Measurements from ENCODE around the gene TMEM202. TPM values are rescaled to one million over a fixed set of nuclear protein-coding genes. Genes with fewer than 3 reads are reported as not detected.

The TMEM202 gene
- total RNA-seq = not detected

GRCh38 chr15:72397796-72398588 is at the start of gene TMEM202:
Gene TMEM202, plus strand, starts transcription at chr15:72398305. Its CDS starts 22 bp downstream, at chr15:72398327.
- no peaks in the 10 kb centered on the region for H3K9me3 ChIP-seq (ENCODE audit: control insufficient read depth in 3 of 3, low read length in 3 of 3)
- H3K4me3 ChIP-seq (ENCODE audit: low read length in 3 of 3) = no peak within 1 kb of the TSS
- no peak within 1 kb of the TSS for H3K9ac ChIP-seq (ENCODE audit: low read depth in 1 of 3, low read length in 3 of 3)
- no peak within 1 kb of the TSS for H3K27ac ChIP-seq (ENCODE audit: low read depth, low read length)
- H3K27me3 ChIP-seq (ENCODE audit: control insufficient read depth in 3 of 3, insufficient read depth in 3 of 3, low read length in 3 of 3) = peaks cover 2 to 7% (median 4%) of the 10 kb centered on the region in 3 donors
- no peaks in the 10 kb centered on the region for H3K4me1 ChIP-seq (ENCODE audit: control insufficient read depth in 3 of 3, insufficient read depth in 3 of 3, low read length in 3 of 3)
- no peaks in the 10 kb centered on the region for H3K36me3 ChIP-seq (ENCODE audit: control insufficient read depth in 3 of 3, insufficient read depth in 3 of 3, low read length in 3 of 3)

- peaks cover 7 to 8% (median 7%) of the 10 kb centered on the region in 3 donors for H3K4me1 ChIP-seq (ENCODE audit: control insufficient read depth in 3 of 3, insufficient read depth in 3 of 3, low read length in 3 of 3)
- H3K9ac ChIP-seq (ENCODE audit: low read depth in 1 of 3, low read length in 3 of 3) = no peak overlapping the region
- no peaks in the 10 kb centered on the region for H3K27me3 ChIP-seq (ENCODE audit: control insufficient read depth in 3 of 3, insufficient read depth in 3 of 3, low read length in 3 of 3)
- H3K27ac ChIP-seq (ENCODE audit: low read depth, low read length) = no peak overlapping the region
- H3K36me3 ChIP-seq (ENCODE audit: control insufficient read depth in 3 of 3, insufficient read depth in 3 of 3, low read length in 3 of 3) = peaks cover 53 to 80% (median 74%) of the 10 kb centered on the region in 3 donors
- H3K4me3 ChIP-seq (ENCODE audit: low read length in 3 of 3) = no peak overlapping the region
- H3K9me3 ChIP-seq (ENCODE audit: control insufficient read depth in 3 of 3, low read length in 3 of 3) = no peaks in the 10 kb centered on the region
Measured at GRCh38 chr15:72353266-72353665, 44.8 kb upstream of the TMEM202 start.

- no peak overlapping the region for H3K9ac ChIP-seq (ENCODE audit: low read depth in 1 of 3, low read length in 3 of 3)
- no peak overlapping the region for H3K27ac ChIP-seq (ENCODE audit: low read depth, low read length)
- no peaks in the 10 kb centered on the region for H3K9me3 ChIP-seq (ENCODE audit: control insufficient read depth in 3 of 3, low read length in 3 of 3)
- no peak overlapping the region for H3K4me3 ChIP-seq (ENCODE audit: low read length in 3 of 3)
- peaks cover 18 to 19% (median 19%) of the 10 kb centered on the region in 3 donors for H3K4me1 ChIP-seq (ENCODE audit: control insufficient read depth in 3 of 3, insufficient read depth in 3 of 3, low read length in 3 of 3)
- H3K27me3 ChIP-seq (ENCODE audit: control insufficient read depth in 3 of 3, insufficient read depth in 3 of 3, low read length in 3 of 3) = no peaks in the 10 kb centered on the region
- H3K36me3 ChIP-seq (ENCODE audit: control insufficient read depth in 3 of 3, insufficient read depth in 3 of 3, low read length in 3 of 3) = peaks cover 43 to 67% (median 63%) of the 10 kb centered on the region in 3 donors
Measured at GRCh38 chr15:72354496-72354895, 43.6 kb upstream of the TMEM202 start.

GRCh38 chr15:72358121-72358520 is 40.0 kb upstream of the TMEM202 start:
- Histone ChIP-seq H3K27ac (ENCODE audit: low read depth, low read length) (peak overlapping the region; percentile 74), H3K27me3 (ENCODE audit: control insufficient read depth in 3 of 3, insufficient read depth in 3 of 3, low read length in 3 of 3) (no peaks in the 10 kb centered on the region), H3K4me3 (ENCODE audit: low read length in 3 of 3) (peak overlapping the region in 1 of 3 donors; percentile 3), H3K4me1 (ENCODE audit: control insufficient read depth in 3 of 3, insufficient read depth in 3 of 3, low read length in 3 of 3) (peaks cover 18 to 19% (median 19%) of the 10 kb centered on the region in 3 donors), H3K9ac (ENCODE audit: low read depth in 1 of 3, low read length in 3 of 3) (no peak overlapping the region), H3K36me3 (ENCODE audit: control insufficient read depth in 3 of 3, insufficient read depth in 3 of 3, low read length in 3 of 3) (peaks cover 22 to 36% (median 35%) of the 10 kb centered on the region in 3 donors), H3K9me3 (ENCODE audit: control insufficient read depth in 3 of 3, low read length in 3 of 3) (no peaks in the 10 kb centered on the region)

GRCh38 chr15:72358650-72359171 is 39.4 kb upstream of the TMEM202 start:
- Histone ChIP-seq H3K27me3 (ENCODE audit: control insufficient read depth in 3 of 3, insufficient read depth in 3 of 3, low read length in 3 of 3) (no peaks in the 10 kb centered on the region), H3K27ac (ENCODE audit: low read depth, low read length) (peak overlapping the region; percentile 74), H3K9ac (ENCODE audit: low read depth in 1 of 3, low read length in 3 of 3) (peak overlapping the region in 2 of 3 donors; percentile 46 to 55), H3K9me3 (ENCODE audit: control insufficient read depth in 3 of 3, low read length in 3 of 3) (no peaks in the 10 kb centered on the region), H3K4me1 (ENCODE audit: control insufficient read depth in 3 of 3, insufficient read depth in 3 of 3, low read length in 3 of 3) (peaks cover 18 to 19% (median 19%) of the 10 kb centered on the region in 3 donors), H3K4me3 (ENCODE audit: low read length in 3 of 3) (peak overlapping the region in 2 of 3 donors; percentile 3 to 8), H3K36me3 (ENCODE audit: control insufficient read depth in 3 of 3, insufficient read depth in 3 of 3, low read length in 3 of 3) (peaks cover 19 to 34% (median 29%) of the 10 kb centered on the region in 3 donors)

- H3K9ac ChIP-seq (ENCODE audit: low read depth in 1 of 3, low read length in 3 of 3) = no peak overlapping the region
- peaks cover 18 to 19% (median 19%) of the 10 kb centered on the region in 3 donors for H3K4me1 ChIP-seq (ENCODE audit: control insufficient read depth in 3 of 3, insufficient read depth in 3 of 3, low read length in 3 of 3)
- peaks cover 6 to 11% (median 7%) of the 10 kb centered on the region in 3 donors for H3K36me3 ChIP-seq (ENCODE audit: control insufficient read depth in 3 of 3, insufficient read depth in 3 of 3, low read length in 3 of 3)
- no peak overlapping the region for H3K4me3 ChIP-seq (ENCODE audit: low read length in 3 of 3)
- H3K27me3 ChIP-seq (ENCODE audit: control insufficient read depth in 3 of 3, insufficient read depth in 3 of 3, low read length in 3 of 3) = no peaks in the 10 kb centered on the region
- no peaks in the 10 kb centered on the region for H3K9me3 ChIP-seq (ENCODE audit: control insufficient read depth in 3 of 3, low read length in 3 of 3)
- H3K27ac ChIP-seq (ENCODE audit: low read depth, low read length) = no peak overlapping the region
Measured at GRCh38 chr15:72361176-72361575, 36.9 kb upstream of the TMEM202 start.

GRCh38 chr15:72365844-72366243 is 32.3 kb upstream of the TMEM202 start:
- no peaks in the 10 kb centered on the region for H3K9me3 ChIP-seq (ENCODE audit: control insufficient read depth in 3 of 3, low read length in 3 of 3)
- H3K27me3 ChIP-seq (ENCODE audit: control insufficient read depth in 3 of 3, insufficient read depth in 3 of 3, low read length in 3 of 3) = no peaks in the 10 kb centered on the region
- no peak overlapping the region for H3K9ac ChIP-seq (ENCODE audit: low read depth in 1 of 3, low read length in 3 of 3)
- peaks cover 0 to 10% (median 0%) of the 10 kb centered on the region in 3 donors for H3K4me1 ChIP-seq (ENCODE audit: control insufficient read depth in 3 of 3, insufficient read depth in 3 of 3, low read length in 3 of 3)
- H3K36me3 ChIP-seq (ENCODE audit: control insufficient read depth in 3 of 3, insufficient read depth in 3 of 3, low read length in 3 of 3) = peaks cover 0 to 15% (median 6%) of the 10 kb centered on the region in 3 donors
- H3K4me3 ChIP-seq (ENCODE audit: low read length in 3 of 3) = no peak overlapping the region
- no peak overlapping the region for H3K27ac ChIP-seq (ENCODE audit: low read depth, low read length)

GRCh38 chr15:72368325-72368724 is 29.8 kb upstream of the TMEM202 start:
- no peaks in the 10 kb centered on the region for H3K27me3 ChIP-seq (ENCODE audit: control insufficient read depth in 3 of 3, insufficient read depth in 3 of 3, low read length in 3 of 3)
- H3K4me3 ChIP-seq (ENCODE audit: low read length in 3 of 3) = no peak overlapping the region
- H3K9me3 ChIP-seq (ENCODE audit: control insufficient read depth in 3 of 3, low read length in 3 of 3) = no peaks in the 10 kb centered on the region
- H3K27ac ChIP-seq (ENCODE audit: low read depth, low read length) = no peak overlapping the region
- H3K36me3 ChIP-seq (ENCODE audit: control insufficient read depth in 3 of 3, insufficient read depth in 3 of 3, low read length in 3 of 3) = peaks cover 0 to 16% (median 9%) of the 10 kb centered on the region in 3 donors
- no peak overlapping the region for H3K9ac ChIP-seq (ENCODE audit: low read depth in 1 of 3, low read length in 3 of 3)
- peaks cover 0 to 24% (median 0%) of the 10 kb centered on the region in 3 donors for H3K4me1 ChIP-seq (ENCODE audit: control insufficient read depth in 3 of 3, insufficient read depth in 3 of 3, low read length in 3 of 3)

- no peak overlapping the region for H3K9ac ChIP-seq (ENCODE audit: low read depth in 1 of 3, low read length in 3 of 3)
- no peak overlapping the region for H3K27ac ChIP-seq (ENCODE audit: low read depth, low read length)
- no peak overlapping the region for H3K4me3 ChIP-seq (ENCODE audit: low read length in 3 of 3)
- H3K4me1 ChIP-seq (ENCODE audit: control insufficient read depth in 3 of 3, insufficient read depth in 3 of 3, low read length in 3 of 3) = peaks cover 0 to 25% (median 0%) of the 10 kb centered on the region in 3 donors
- no peaks in the 10 kb centered on the region for H3K9me3 ChIP-seq (ENCODE audit: control insufficient read depth in 3 of 3, low read length in 3 of 3)
- H3K36me3 ChIP-seq (ENCODE audit: control insufficient read depth in 3 of 3, insufficient read depth in 3 of 3, low read length in 3 of 3) = peaks cover 0 to 15% (median 9%) of the 10 kb centered on the region in 3 donors
- no peaks in the 10 kb centered on the region for H3K27me3 ChIP-seq (ENCODE audit: control insufficient read depth in 3 of 3, insufficient read depth in 3 of 3, low read length in 3 of 3)
Measured at GRCh38 chr15:72368899-72369298, 29.2 kb upstream of the TMEM202 start.

- Histone ChIP-seq H3K9me3 (ENCODE audit: control insufficient read depth in 3 of 3, low read length in 3 of 3) (no peaks in the 10 kb centered on the region), H3K9ac (ENCODE audit: low read depth in 1 of 3, low read length in 3 of 3) (no peak overlapping the region), H3K36me3 (ENCODE audit: control insufficient read depth in 3 of 3, insufficient read depth in 3 of 3, low read length in 3 of 3) (peaks cover 0 to 15% (median 9%) of the 10 kb centered on the region in 3 donors), H3K4me1 (ENCODE audit: control insufficient read depth in 3 of 3, insufficient read depth in 3 of 3, low read length in 3 of 3) (peaks cover 3 to 35% (median 5%) of the 10 kb centered on the region in 3 donors), H3K27me3 (ENCODE audit: control insufficient read depth in 3 of 3, insufficient read depth in 3 of 3, low read length in 3 of 3) (no peaks in the 10 kb centered on the region), H3K4me3 (ENCODE audit: low read length in 3 of 3) (no peak overlapping the region), H3K27ac (ENCODE audit: low read depth, low read length) (no peak overlapping the region)
Measured at GRCh38 chr15:72369964-72370363, 28.1 kb upstream of the TMEM202 start.
